ENCODE measurements around the gene CDH4.

CDH4 gene

DNA sequence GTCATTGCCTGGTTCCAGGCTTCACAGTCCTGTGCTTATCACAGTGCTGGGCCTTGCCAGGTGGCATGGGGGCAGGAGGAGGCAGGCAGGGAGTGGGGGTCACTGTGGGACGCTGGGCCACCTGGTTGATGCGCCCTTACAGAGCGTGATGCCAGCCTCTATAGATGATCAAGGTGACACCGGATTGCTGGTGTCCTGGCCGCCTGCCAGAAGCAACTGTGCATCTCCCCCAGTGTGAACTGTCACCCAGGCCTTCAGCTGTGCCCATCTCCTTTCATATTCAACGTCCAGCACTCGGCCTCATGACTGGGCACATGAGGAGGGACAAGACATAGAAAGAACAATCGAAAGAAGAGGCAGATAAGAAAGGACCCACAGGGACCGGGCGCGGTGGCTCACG, 494.7 kb downstream of the CDH4 start:
- no peak overlapping the region for H3K27ac ChIP-seq
- ChIA-PET CTCF (interaction anchor here (0.6 to 1.0 kb wide), 2 partner anchors 153 to 263 kb away, joined by 3 read pairs; no protein-coding TSS in a partner anchor), POLR2A (ENCODE audit: low non-redundant PET) (no interaction called here)
- TF ChIP-seq, protein P1, sequence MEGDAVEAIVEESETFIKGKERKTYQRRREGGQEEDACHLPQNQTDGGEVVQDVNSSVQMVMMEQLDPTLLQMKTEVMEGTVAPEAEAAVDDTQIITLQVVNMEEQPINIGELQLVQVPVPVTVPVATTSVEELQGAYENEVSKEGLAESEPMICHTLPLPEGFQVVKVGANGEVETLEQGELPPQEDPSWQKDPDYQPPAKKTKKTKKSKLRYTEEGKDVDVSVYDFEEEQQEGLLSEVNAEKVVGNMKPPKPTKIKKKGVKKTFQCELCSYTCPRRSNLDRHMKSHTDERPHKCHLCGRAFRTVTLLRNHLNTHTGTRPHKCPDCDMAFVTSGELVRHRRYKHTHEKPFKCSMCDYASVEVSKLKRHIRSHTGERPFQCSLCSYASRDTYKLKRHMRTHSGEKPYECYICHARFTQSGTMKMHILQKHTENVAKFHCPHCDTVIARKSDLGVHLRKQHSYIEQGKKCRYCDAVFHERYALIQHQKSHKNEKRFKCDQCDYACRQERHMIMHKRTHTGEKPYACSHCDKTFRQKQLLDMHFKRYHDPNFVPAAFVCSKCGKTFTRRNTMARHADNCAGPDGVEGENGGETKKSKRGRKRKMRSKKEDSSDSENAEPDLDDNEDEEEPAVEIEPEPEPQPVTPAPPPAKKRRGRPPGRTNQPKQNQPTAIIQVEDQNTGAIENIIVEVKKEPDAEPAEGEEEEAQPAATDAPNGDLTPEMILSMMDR (conservative IDR thresholded peaks at IDR 0.05; ENCODE audit: low read depth), result no peak
- DNase-seq (ENCODE audit: low spot score), result no peak

GRCh38 chr20:61748376-61748775, 496.3 kb downstream of the CDH4 start:
- DNase-seq (ENCODE audit: low spot score), result no peak
- ChIA-PET CTCF (interaction anchor here (1.2 kb wide), 1 partner anchor 30 kb away, joined by 3 read pairs; no protein-coding TSS in a partner anchor), POLR2A (ENCODE audit: low non-redundant PET) (no interaction called here)
- H3K27ac ChIP-seq, result no peak overlapping the region
- TF ChIP-seq, protein P1 (conservative IDR thresholded peaks at IDR 0.05; ENCODE audit: low read depth), result no peak

GRCh38 chr20:61749406-61750075, 497.5 kb downstream of the CDH4 start:
- POLR2A ChIA-PET (ENCODE audit: low non-redundant PET), result no interaction called here
- TF ChIP-seq, protein P1 (conservative IDR thresholded peaks at IDR 0.05; ENCODE audit: low read depth), result no peak
- H3K27ac ChIP-seq, result no peak overlapping the region
- DNase-seq (ENCODE audit: low spot score), result no peak
- CTCF ChIA-PET, result no interaction called here

DNA sequence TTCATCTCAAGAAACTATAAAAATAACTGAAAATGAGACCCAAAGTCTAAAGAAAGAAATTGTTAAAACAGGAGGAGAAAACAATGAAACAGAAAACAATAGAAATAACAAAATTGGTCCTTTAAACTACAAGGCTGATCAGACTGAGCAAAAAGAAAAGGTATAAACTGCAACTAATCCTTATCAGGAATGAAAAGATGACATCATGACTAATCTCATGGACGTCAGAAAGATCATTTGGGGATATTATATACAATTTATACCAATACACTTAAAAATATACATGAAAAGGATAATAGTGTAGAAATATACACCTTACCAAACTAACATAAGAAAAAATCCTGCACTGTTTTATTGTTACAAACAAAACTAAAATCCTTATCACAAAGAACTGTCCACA, 498.0 kb downstream of the CDH4 start:
- TF ChIP-seq, protein P1 (conservative IDR thresholded peaks at IDR 0.05; ENCODE audit: low read depth), result no peak
- ChIA-PET CTCF (no interaction called here), POLR2A (ENCODE audit: low non-redundant PET) (no interaction called here)

GRCh38 chr20:61752576-61752975, 500.5 kb downstream of the CDH4 start:
- POLR2A ChIA-PET (ENCODE audit: low non-redundant PET), result no interaction called here
- CTCF ChIA-PET, result interaction anchor here (0.9 to 1.0 kb wide), 2 partner anchors 87 to 144 kb away, joined by 3 to 5 read pairs; no protein-coding TSS in a partner anchor
- TF ChIP-seq, protein P1 (conservative IDR thresholded peaks at IDR 0.05; ENCODE audit: low read depth), result no peak
- no peak for DNase-seq (ENCODE audit: low spot score)
- H3K27ac ChIP-seq, result no peak overlapping the region

More for the DNA sequence above, 498.0 kb downstream of the CDH4 start:
- no peak for DNase-seq (ENCODE audit: low spot score)
- no peak overlapping the region for H3K27ac ChIP-seq

DNA sequence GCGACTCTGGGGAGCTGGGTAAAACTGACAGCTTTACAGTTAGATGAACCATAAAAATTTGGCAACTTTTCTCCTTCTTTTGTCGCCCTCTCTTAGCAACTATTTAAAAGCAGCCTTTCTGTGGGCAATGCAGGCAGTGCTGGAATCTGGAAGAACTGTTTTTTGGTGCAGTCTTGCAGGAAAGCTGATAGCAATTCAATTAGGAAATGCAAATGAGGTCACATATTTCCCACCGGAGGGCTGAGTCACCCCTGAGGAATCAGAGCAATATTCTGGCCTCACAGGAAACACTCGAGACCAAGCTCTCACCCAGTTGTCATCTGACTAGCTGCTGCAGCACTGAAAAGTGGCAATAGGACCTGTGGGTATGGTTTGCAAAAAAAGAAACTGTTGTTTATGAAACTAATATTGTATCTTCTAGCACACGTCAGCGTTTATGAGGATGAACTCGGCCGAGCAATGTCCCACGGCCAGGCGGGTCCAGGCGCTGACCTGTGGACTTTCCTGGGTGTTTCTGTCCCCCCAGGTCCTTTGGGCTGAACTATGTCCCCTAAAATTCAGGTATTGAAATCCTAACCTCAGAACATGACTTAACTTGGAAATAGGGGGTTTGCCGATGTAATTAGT, 501.4 kb downstream of the CDH4 start:
- H3K27ac ChIP-seq, result no peak overlapping the region; the same call in 1 of the 2 replicates
- DNase-seq (ENCODE audit: low spot score), result peak; percentile 57
- ChIA-PET POLR2A (ENCODE audit: low non-redundant PET) (no interaction called here), CTCF (interaction anchor here (0.9 kb wide), 1 partner anchor 143 kb away, joined by 5 read pairs; no protein-coding TSS in a partner anchor)
- TF ChIP-seq, protein P1 (conservative IDR thresholded peaks at IDR 0.05; ENCODE audit: low read depth), result no peak
